HUES64 (cell line): Measurements from ENCODE around the gene WWOX.

Experiments
- H3K27ac ChIP-seq: 2 replicates; pipeline ENCODE4 v1.7.0; 2013; ENCODE audit warnings: low read depth, low read length, inconsistent platforms
- H3K27me3 ChIP-seq: 2 replicates; pipeline ENCODE4 v1.6.1; 2013; ENCODE audit warnings: mild to moderate bottlenecking, low read length; ENCODE audit not compliant: insufficient read depth
- H3K36me3 ChIP-seq: 2 replicates; pipeline ENCODE4 v1.6.1; 2013; ENCODE audit warnings: mild to moderate bottlenecking, low read length; ENCODE audit not compliant: insufficient read depth
- H3K4me1 ChIP-seq: 2 replicates; pipeline ENCODE4 v1.6.1; 2013; ENCODE audit warnings: mild to moderate bottlenecking, low read length, moderate library complexity; ENCODE audit not compliant: insufficient read depth
- H3K4me3 ChIP-seq: 2 replicates; pipeline ENCODE4 v1.5.1; 2013; ENCODE audit warnings: mild to moderate bottlenecking, low read length, moderate library complexity
- H3K9ac ChIP-seq: 2 replicates; pipeline ENCODE4 v1.6.1; 2013; ENCODE audit warnings: mild to moderate bottlenecking, low read depth, low read length
- H3K9me3 ChIP-seq: 2 replicates; pipeline ENCODE4 v1.6.1; 2013; ENCODE audit warnings: low read depth, low read length; ENCODE audit not compliant: insufficient read depth
- WGBS: fragments of 150-250, 120-280 bp; methylation state at CpG from one replicate; pipeline ENCODE4 v1.1.7; 2013; ENCODE audit warnings: missing lambda C conversion rate; 5-methylcytosine and 5-hydroxymethylcytosine counted together

The WWOX gene

DNA sequence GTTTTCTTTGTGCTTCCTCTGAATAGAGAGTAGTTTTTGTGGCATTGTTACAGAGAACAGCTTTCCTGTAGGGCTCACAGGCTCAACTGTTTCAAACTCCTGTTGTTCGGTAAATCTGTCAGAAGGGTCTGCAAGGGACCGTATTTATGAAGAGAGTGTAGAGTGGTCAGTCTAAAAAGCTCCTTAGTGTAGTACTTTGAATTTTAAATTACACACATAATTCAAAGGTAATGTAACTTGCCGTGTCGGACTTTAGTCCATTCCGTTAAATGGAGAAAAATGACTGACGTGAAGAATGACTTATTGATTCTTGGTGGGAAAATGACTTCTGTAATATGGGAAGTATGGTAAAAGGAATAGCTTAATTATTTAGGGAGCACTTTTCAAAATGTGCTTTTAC lies 190.9 kb downstream of the WWOX start:
- H3K36me3 ChIP-seq = no peaks in the 10 kb centered on the region
- no peaks in the 10 kb centered on the region for H3K27me3 ChIP-seq
- H3K27ac ChIP-seq = peak overlapping the region; percentile 15; the same call in 1 of the 2 replicates
- peaks cover 31% of the 10 kb centered on the region for H3K4me1 ChIP-seq
- no peak overlapping the region for H3K9ac ChIP-seq
- H3K4me3 ChIP-seq = no peak overlapping the region
- no peaks in the 10 kb centered on the region for H3K9me3 ChIP-seq
- WGBS = 91% methylated on average over 6 of the region's 6 CpGs

DNA sequence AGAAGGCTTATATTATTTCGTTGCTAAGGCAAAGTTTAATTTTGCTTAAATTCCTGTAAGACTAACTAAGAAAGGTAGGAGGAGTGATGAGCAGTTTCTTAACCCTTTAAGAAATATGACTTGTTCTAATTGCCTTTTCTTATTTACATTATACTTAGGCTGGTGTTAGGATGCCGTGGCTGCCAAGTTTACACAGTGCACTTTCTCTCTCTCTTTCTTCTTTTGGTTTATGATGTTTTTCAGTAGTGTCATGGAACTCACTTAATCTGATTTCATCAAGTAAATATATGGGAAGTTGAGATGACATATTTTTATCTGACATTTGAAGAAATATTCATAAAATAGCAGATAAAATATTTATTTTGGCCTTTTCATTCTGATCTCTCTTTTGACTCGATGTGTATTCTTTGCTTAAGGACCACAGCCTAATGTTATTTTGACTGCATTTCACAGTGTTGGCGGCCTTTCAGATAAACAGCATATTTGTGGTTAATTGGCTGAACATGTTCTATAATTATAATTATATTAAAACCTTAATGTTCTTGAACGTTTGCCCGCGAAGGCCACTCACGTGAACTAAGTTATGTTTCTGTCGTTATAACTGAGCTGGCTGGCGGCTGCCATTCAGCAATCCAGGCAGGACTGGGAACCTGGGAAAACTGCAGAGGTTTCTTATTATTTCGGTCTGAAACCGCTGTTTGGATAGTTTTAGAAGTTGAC lies 191.6 kb downstream of the WWOX start:
- no peaks in the 10 kb centered on the region for H3K27me3 ChIP-seq
- no peak overlapping the region for H3K4me3 ChIP-seq
- H3K4me1 ChIP-seq = peaks cover 31% of the 10 kb centered on the region
- H3K9me3 ChIP-seq = no peaks in the 10 kb centered on the region
- H3K27ac ChIP-seq = no peak overlapping the region
- WGBS = 96% methylated on average over 10 of the region's 12 CpGs
- no peaks in the 10 kb centered on the region for H3K36me3 ChIP-seq
- H3K9ac ChIP-seq = no peak overlapping the region

DNA sequence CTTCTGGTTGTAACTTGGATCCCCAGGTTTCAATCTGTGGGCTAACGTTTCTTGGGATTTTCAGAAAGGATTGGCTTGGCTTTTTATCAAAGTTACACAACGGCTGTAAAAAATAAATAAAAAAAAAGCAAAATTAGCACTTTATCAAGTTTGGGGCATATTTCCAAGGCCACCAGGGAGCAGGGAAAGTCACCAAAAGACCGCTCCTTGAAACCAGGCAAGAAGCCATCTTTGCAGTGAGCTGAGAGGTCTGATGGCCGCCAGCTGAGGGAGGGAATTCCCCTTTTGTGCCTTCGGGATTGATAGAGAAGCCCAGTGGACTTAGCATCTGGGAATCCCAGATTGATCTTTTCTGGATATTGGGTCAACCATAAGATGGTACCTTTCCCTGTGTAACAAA lies 192.2 kb downstream of the WWOX start:
- H3K9ac ChIP-seq = no peak overlapping the region
- H3K4me1 ChIP-seq = peaks cover 31% of the 10 kb centered on the region
- no peak overlapping the region for H3K4me3 ChIP-seq
- 88% methylated on average over 5 of the region's 5 CpGs for whole genome bisulfite sequencing
- H3K27ac ChIP-seq = no peak overlapping the region
- H3K9me3 ChIP-seq = no peaks in the 10 kb centered on the region
- H3K36me3 ChIP-seq = no peaks in the 10 kb centered on the region
- H3K27me3 ChIP-seq = no peaks in the 10 kb centered on the region

DNA sequence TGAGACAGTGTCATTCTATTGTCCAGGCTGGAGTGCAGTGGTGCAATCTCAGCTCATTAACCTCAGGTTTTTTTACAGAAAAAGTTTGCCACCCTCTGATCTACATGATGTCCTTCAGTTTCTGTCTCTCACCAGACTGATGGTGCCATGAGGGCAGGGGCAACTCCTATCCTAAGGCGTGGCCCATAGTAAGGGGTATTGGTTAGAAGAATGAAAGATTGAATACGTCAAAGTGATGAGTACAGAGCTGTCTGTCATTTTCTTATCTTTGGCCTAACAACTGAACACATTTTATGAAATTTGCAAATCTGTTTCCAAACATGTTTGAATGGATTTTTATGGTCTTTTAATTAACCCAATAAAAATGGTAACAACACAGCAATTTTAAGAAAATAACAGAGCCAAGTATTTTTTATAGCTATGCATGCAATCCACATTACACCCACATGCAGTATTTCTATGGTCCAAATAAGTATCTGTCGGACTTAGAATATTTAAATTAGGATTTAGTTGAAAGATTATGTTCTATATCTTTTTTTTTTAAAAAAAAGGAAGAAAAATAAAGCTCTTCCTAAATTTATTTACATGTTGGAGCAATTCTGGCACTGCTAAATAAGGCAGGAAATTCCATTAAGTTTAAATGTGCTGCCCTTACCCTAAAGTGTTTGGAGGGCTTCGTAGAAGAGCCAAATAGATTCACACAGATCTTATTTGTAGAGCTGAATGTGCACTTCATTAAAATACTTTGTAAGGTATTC lies 192.8 kb downstream of the WWOX start:
- H3K4me3 ChIP-seq = no peak overlapping the region
- no peaks in the 10 kb centered on the region for H3K9me3 ChIP-seq
- 94% methylated on average over 3 of the region's 4 CpGs for WGBS
- H3K27me3 ChIP-seq = no peaks in the 10 kb centered on the region
- H3K27ac ChIP-seq = no peak overlapping the region
- H3K4me1 ChIP-seq = peaks cover 36% of the 10 kb centered on the region
- no peaks in the 10 kb centered on the region for H3K36me3 ChIP-seq
- no peak overlapping the region for H3K9ac ChIP-seq

DNA sequence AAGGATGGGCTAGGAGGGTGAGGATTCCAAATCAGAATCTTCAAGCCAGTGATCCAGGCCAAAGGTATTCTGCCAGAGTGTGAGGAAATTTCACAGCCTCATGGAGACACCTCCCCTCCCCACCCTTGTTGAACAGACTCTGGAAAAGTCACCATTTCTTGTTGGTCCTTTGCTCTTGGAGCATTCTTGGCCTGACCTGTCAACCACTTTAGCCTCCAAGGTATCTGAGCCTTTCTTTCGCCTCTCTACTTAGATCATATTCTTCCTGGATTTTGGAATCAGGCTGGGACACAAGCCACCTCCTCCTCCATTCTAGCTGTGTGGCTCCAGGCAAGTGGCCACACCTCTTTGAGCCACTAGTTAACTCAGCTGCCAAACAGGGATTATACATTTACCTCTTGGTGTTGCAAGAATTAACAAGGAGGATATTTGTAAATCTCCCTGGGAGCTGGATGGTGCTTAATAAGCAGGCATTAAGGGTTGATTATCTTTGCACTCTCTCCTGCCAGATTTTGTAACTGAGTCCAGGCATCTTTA lies 193.5 kb downstream of the WWOX start:
- 89% methylated on average over 1 of the region's 1 CpG for WGBS
- Histone ChIP-seq H3K4me3 (no peak overlapping the region), H3K27me3 (no peaks in the 10 kb centered on the region), H3K27ac (no peak overlapping the region), H3K4me1 (peaks cover 36% of the 10 kb centered on the region), H3K36me3 (no peaks in the 10 kb centered on the region), H3K9ac (no peak overlapping the region), H3K9me3 (no peaks in the 10 kb centered on the region)

DNA sequence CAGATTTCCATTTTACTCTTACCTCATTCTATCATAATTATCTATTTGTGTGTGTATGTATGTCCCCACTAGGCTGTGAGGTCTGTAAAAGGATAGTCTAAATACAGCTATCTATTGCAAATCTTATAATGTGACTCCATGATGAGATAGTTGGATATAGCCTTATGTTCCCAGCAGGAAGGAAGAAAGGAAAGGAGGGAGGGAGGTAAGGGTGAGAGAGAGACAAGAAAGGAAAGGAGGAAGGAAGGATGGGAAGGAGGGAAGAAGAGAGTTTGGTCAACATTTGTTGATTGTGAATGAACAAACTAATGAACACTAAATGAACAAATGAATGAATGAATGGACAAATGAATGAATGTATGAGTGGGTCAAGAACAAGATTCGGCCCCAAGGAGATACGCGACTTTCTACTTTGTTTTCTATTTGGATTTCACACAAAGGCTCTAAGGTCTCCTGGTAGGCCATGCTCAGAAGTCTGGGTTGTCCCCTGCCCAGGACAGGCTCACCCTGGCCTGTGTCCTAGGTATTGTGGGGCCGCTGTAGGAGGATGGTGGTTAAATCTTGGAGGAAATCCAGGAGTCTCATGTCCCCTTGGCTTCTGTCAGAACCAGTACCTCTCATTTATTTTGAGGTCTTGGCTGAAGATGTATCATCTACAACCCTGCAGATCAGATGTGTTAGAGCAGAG lies 195.2 kb downstream of the WWOX start:
- Histone ChIP-seq H3K27me3 (no peaks in the 10 kb centered on the region), H3K27ac (no peak overlapping the region), H3K36me3 (no peaks in the 10 kb centered on the region), H3K4me3 (no peak overlapping the region), H3K9me3 (no peaks in the 10 kb centered on the region), H3K9ac (no peak overlapping the region), H3K4me1 (peaks cover 25% of the 10 kb centered on the region)
- 96% methylated on average over 4 of the region's 4 CpGs for WGBS

DNA sequence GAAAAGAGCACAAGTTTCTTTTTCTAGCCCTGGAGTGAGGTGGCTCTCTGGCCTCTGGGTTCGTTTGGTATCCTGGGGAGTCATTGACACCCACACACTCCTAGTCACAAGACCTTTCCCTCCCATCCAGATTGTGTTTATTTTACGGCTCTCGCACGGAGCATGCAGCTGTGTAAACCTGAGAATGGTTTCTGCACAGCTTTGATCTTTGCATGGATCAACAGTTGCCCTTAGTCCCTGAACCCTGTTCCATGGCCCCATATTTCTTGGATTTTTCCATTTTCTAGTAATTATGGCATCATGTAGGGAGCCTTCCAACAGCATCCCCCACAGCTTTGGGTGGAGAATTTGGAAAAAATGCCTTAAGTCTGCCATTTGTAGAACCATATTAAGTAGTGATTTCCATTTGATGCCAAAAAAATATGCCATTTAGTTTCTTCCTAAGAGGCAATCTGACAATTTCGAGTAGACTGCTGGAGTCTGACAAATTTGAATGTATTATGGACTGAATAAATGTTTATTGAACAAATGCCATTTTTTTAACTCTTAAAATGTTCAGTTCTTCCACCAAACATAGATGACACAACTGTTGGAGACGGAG lies 197.7 kb downstream of the WWOX start:
- no peak overlapping the region for H3K27ac ChIP-seq
- WGBS = 82% methylated on average over 6 of the region's 6 CpGs
- no peak overlapping the region for H3K9ac ChIP-seq
- H3K4me3 ChIP-seq = no peak overlapping the region
- no peaks in the 10 kb centered on the region for H3K9me3 ChIP-seq
- H3K27me3 ChIP-seq = no peaks in the 10 kb centered on the region
- no peaks in the 10 kb centered on the region for H3K36me3 ChIP-seq
- 0 out of 2 replicates have a peak, but pooled peaks cover 9% of the 10 kb centered on the region for H3K4me1 ChIP-seq

DNA sequence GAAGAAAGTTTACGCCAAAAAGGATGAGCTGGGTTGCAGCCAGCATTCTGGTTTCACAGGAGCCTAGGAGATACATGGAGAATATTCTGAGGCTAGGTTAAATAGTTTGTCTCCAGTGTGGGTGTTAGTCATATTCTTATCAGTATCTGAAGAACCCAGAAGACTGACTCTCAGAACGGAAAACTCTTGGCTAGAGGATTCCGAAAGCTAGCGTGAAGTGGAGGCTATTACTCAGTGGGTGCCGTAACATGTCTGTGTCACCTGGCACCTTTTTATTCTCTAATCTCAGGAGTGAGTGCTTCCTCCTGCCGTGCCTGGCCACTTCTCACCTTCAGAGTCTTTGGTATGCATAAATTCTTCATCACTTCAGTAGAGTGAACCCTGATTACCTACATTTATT lies 199.5 kb downstream of the WWOX start:
- no peaks in the 10 kb centered on the region for H3K9me3 ChIP-seq
- H3K27ac ChIP-seq = no peak overlapping the region
- H3K4me1 ChIP-seq = 0 out of 2 replicates have a peak, but pooled peaks cover 5% of the 10 kb centered on the region
- no peaks in the 10 kb centered on the region for H3K27me3 ChIP-seq
- no peak overlapping the region for H3K9ac ChIP-seq
- WGBS = 89% methylated on average over 6 of the region's 6 CpGs
- H3K4me3 ChIP-seq = no peak overlapping the region
- H3K36me3 ChIP-seq = no peaks in the 10 kb centered on the region

DNA sequence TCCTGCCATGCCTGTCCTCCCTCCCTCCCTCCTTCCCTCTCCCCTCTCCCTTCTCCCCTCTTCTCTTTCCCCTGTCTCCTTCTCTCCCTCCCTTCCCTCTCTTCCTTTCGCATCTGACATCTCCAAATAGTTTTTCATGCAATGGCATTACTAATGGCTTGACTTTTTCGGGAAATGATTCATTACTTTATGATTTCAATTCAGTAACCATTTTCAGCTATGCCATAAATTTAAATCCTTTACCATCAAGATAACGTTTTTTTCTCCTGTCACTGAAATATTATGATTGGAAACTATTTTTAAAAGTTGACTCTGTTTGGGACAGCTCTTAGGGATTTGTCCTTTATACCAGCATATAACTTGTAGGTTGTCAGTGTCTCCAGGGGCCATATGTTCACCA lies 201.0 kb downstream of the WWOX start:
- no peak overlapping the region for H3K4me3 ChIP-seq
- H3K9me3 ChIP-seq = no peaks in the 10 kb centered on the region
- H3K27ac ChIP-seq = no peak overlapping the region
- 93% methylated on average over 2 of the region's 3 CpGs for WGBS
- H3K4me1 ChIP-seq = 0 out of 2 replicates have a peak, but pooled peaks cover 5% of the 10 kb centered on the region
- no peaks in the 10 kb centered on the region for H3K27me3 ChIP-seq
- H3K36me3 ChIP-seq = no peaks in the 10 kb centered on the region
- H3K9ac ChIP-seq = no peak overlapping the region

DNA sequence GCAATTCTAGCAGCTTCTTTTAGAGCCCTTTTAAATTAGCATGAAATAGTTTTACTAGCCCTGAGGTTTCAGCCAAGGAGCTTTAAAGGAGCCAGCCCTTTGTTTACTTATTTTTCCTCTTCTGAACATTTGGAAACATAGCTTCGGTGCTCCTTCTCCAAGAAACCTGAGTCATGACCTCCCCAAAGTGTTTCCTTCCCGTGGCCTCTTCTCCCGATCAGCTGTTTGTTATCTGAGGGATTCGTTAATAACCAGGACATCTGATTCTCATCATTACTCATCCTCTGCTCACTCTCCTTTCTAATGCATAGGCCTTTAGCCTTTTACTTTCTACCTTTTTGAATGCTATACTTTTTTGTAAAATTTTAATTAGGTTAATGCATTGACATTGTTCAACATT lies 204.5 kb downstream of the WWOX start:
- Histone ChIP-seq H3K27ac (no peak overlapping the region), H3K36me3 (no peaks in the 10 kb centered on the region), H3K27me3 (no peaks in the 10 kb centered on the region), H3K4me3 (no peak overlapping the region), H3K4me1 (peaks cover 16% of the 10 kb centered on the region), H3K9ac (no peak overlapping the region), H3K9me3 (no peaks in the 10 kb centered on the region)
- WGBS = 92% methylated on average over 4 of the region's 4 CpGs

DNA sequence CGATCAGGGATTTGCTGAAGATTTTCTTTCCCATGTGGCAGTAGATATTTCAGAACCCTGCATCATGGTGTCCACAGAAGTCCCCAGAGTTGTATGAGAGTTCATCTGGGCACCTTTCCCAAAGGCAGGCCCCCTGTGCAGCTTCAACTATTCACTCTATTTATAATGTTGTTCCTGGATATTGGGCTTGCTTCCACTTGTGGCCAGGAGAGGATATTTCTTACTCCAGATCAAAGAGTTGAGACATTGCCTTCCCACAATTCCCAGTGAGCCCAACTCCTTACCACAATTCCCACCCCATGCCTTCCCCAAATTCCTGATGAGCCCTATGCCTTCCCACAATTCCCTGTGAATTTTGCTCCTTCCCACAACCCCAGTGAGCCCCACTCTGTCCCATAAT lies 206.9 kb downstream of the WWOX start:
- Histone ChIP-seq H3K9ac (no peak overlapping the region), H3K4me3 (no peak overlapping the region), H3K27me3 (no peaks in the 10 kb centered on the region), H3K27ac (no peak overlapping the region), H3K9me3 (no peaks in the 10 kb centered on the region), H3K4me1 (peaks cover 40% of the 10 kb centered on the region), H3K36me3 (no peaks in the 10 kb centered on the region)
- WGBS = 100% methylated on average over 1 of the region's 1 CpG
